ENCODE measurements around the gene ZC3H12C. TPM values are rescaled to one million over a fixed set of nuclear protein-coding genes. Genes with fewer than 3 reads are reported as not detected.
"Not testable (repeated sequence)": the region's sequence is repeated elsewhere in the genome, so short reads cannot be mapped to it uniquely, and the experiment has no call there.

The ZC3H12C gene
- total and polyA plus RNA-seq, 10 of the 15 experiments (the other 5 are each of a cell fraction or from before 2014, with no cell fraction given), result 0.31 to 31.0 (median 3.7) TPM

DNA sequence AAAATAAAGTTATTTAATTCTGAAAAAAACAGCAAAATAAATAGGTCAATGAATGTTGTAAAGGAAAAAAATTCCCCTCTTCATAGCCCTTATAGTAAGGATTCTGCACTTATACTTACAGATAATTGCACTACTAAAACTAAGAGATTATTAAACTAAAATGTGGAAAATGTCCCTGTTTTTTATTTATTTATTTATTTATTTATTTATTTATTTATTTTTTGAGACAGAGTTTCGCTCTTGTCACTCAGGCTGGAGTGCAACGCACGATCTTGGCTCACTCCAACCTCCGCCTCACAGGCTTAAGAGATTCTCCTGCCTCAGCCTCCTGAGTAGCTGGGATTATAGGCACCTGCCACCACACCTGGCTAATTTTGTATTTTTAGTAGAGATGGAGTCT is 25.2 kb upstream of the ZC3H12C start:
- H3K27ac ChIP-seq (ENCODE audit: control insufficient read depth, insufficient read depth); H3K27me3 ChIP-seq (replicated peaks in 1 of 2; ENCODE audit: control insufficient read depth in 2 of 2, insufficient read depth in 2 of 2, low read length in 1 of 2); H3K79me2 ChIP-seq (ENCODE audit: control insufficient read depth, insufficient read depth, low read length); DNase-seq (ENCODE audit: low read depth, low spot score); in situ Hi-C loops (cut with MboI); H3K9me3 ChIP-seq (replicated peaks; ENCODE audit: control insufficient read depth, insufficient read depth, low read length); H3K4me3 ChIP-seq; H3K4me2 ChIP-seq (ENCODE audit: control insufficient read depth, insufficient read depth); POLR2A ChIA-PET; H4K20me1 ChIP-seq (ENCODE audit: control insufficient read depth, insufficient read depth); intact Hi-C loops (cut with micrococcal nuclease; ENCODE audit: unreplicated experiment); ATAC-seq; H3K9ac ChIP-seq (ENCODE audit: control insufficient read depth, insufficient read depth, low read length); H3K36me3 ChIP-seq (ENCODE audit: control insufficient read depth in 2 of 2, insufficient read depth in 2 of 2, low read length in 1 of 2); H3K4me1 ChIP-seq (ENCODE audit: control insufficient read depth, insufficient read depth, low read length); BruUV-seq (replicated peaks); RAD21 ChIA-PET (ENCODE audit: unreplicated experiment); FAIRE-seq; H2AFZ ChIP-seq (ENCODE audit: control insufficient read depth, low read depth, low read length): not testable (repeated sequence)
- WGBS (ENCODE audit: insufficient coverage, insufficient replicate concordance, low lambda C conversion rate, missing lambda C conversion rate), result 100% methylated on average over 4 of the region's 4 CpGs
- SMC1A ChIA-PET (ENCODE audit: uncharacterized antibody, unreplicated experiment), result interaction anchor here (1.1 to 3.9 kb wide), 2 partner anchors 11 to 38 kb away, joined by 3 to 21 read pairs; no protein-coding TSS in a partner anchor
- CTCF ChIA-PET, result interaction anchor here (0.7 kb wide), 1 partner anchor 113 kb away, joined by 5 read pairs; no protein-coding TSS in a partner anchor

DNA sequence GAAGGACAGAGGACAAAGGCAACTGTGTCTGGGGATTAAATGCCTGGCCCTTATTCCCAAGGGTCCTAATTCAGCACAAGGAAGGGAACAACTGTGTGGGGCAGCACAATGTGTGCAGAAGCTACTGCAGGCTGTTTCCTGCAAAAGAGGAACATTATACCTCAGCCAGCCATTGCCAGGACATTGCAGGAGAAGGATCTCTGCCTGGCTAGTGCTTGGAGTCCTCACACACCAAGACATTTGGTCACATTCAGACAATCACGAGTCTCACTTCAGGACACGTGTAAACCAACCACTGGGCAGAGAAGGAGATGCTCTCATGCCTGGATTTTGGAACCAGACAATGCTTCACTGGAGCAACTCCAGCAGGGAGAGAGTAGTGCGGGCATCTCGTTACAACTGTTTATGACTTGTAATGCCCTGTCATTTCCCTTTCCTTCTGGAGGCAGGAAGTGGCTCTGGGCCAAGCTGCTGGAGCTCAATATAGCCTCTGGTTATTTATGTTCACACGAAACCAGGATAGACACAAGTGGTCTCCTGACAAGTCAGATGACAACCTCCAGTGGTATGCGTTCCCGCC is 23.9 kb upstream of the ZC3H12C start:
- ATAC-seq (peak; percentile 25), FAIRE-seq (no peak), DNase-seq (ENCODE audit: low read depth, low spot score) (no peak)
- H3K36me3 ChIP-seq (ENCODE audit: control insufficient read depth in 2 of 2, insufficient read depth in 2 of 2, low read length in 1 of 2), result no peaks in the 10 kb centered on the region
- TF ChIP-seq, protein P1, sequence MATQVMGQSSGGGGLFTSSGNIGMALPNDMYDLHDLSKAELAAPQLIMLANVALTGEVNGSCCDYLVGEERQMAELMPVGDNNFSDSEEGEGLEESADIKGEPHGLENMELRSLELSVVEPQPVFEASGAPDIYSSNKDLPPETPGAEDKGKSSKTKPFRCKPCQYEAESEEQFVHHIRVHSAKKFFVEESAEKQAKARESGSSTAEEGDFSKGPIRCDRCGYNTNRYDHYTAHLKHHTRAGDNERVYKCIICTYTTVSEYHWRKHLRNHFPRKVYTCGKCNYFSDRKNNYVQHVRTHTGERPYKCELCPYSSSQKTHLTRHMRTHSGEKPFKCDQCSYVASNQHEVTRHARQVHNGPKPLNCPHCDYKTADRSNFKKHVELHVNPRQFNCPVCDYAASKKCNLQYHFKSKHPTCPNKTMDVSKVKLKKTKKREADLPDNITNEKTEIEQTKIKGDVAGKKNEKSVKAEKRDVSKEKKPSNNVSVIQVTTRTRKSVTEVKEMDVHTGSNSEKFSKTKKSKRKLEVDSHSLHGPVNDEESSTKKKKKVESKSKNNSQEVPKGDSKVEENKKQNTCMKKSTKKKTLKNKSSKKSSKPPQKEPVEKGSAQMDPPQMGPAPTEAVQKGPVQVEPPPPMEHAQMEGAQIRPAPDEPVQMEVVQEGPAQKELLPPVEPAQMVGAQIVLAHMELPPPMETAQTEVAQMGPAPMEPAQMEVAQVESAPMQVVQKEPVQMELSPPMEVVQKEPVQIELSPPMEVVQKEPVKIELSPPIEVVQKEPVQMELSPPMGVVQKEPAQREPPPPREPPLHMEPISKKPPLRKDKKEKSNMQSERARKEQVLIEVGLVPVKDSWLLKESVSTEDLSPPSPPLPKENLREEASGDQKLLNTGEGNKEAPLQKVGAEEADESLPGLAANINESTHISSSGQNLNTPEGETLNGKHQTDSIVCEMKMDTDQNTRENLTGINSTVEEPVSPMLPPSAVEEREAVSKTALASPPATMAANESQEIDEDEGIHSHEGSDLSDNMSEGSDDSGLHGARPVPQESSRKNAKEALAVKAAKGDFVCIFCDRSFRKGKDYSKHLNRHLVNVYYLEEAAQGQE (IDR thresholded peaks at IDR 0.05; ENCODE audit: low read depth, low read length), result no peak
- TF ChIP-seq, protein P2, sequence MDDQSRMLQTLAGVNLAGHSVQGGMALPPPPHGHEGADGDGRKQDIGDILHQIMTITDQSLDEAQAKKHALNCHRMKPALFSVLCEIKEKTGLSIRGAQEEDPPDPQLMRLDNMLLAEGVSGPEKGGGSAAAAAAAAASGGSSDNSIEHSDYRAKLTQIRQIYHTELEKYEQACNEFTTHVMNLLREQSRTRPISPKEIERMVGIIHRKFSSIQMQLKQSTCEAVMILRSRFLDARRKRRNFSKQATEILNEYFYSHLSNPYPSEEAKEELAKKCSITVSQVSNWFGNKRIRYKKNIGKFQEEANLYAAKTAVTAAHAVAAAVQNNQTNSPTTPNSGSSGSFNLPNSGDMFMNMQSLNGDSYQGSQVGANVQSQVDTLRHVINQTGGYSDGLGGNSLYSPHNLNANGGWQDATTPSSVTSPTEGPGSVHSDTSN (IDR thresholded peaks at IDR 0.05; ENCODE audit: insufficient replicate concordance, low read depth, low read length), result no peak
- TF ChIP-seq MEF2A (IDR thresholded peaks at IDR 0.05; ENCODE audit: insufficient read depth, low read depth, low read length) (peak; percentile 51; the same call in 1 of the 2 replicates), ETV6 (conservative IDR thresholded peaks at IDR 0.05 in 1 of 2, IDR thresholded peaks at IDR 0.05 in 1 of 2; ENCODE audit: borderline replicate concordance in 1 of 2, low read depth in 1 of 2) (peak in 1 of 2 experiments; percentile 52; a peak in 1 of 4 replicates)
- H3K79me2 ChIP-seq (ENCODE audit: control insufficient read depth, insufficient read depth, low read length), result no peaks in the 10 kb centered on the region
- no peaks in the 10 kb centered on the region for H3K4me1 ChIP-seq (ENCODE audit: control insufficient read depth, insufficient read depth, low read length)
- in situ Hi-C loops (cut with MboI), result no loop called here
- no peak overlapping the region for H3K9ac ChIP-seq (ENCODE audit: control insufficient read depth, insufficient read depth, low read length)
- CTCF ChIA-PET, result interaction anchor here (1.3 to 1.9 kb wide), 2 partner anchors 23 to 40 kb away, joined by 3 to 4 read pairs; no protein-coding TSS in a partner anchor
- H3K9me3 ChIP-seq (replicated peaks; ENCODE audit: control insufficient read depth, insufficient read depth, low read length), result no peaks in the 10 kb centered on the region; the same call in 2 of the 3 replicates
- peak overlapping the region; percentile 42 for H2AFZ ChIP-seq (ENCODE audit: control insufficient read depth, low read depth, low read length)
- H3K4me3 ChIP-seq, result no peak overlapping the region
- H3K27ac ChIP-seq (ENCODE audit: control insufficient read depth, insufficient read depth), result no peak overlapping the region
- intact Hi-C loops (cut with micrococcal nuclease; ENCODE audit: unreplicated experiment), result no loop called here
- 11% methylated on average over 7 of the region's 7 CpGs for WGBS (ENCODE audit: insufficient coverage, insufficient replicate concordance, low lambda C conversion rate, missing lambda C conversion rate)
- SMC1A ChIA-PET (ENCODE audit: uncharacterized antibody, unreplicated experiment), result interaction anchor here (0.7 to 3.9 kb wide), 6 partner anchors 9 to 40 kb away, joined by 3 to 21 read pairs (median 4); no protein-coding TSS in a partner anchor
- POLR2A ChIA-PET, result no interaction called here
- RAD21 ChIA-PET (ENCODE audit: unreplicated experiment), result interaction anchor here (1.1 to 1.5 kb wide), 2 partner anchors 8 to 24 kb away, joined by 3 read pairs; no protein-coding TSS in a partner anchor
- H3K27me3 ChIP-seq (replicated peaks in 1 of 2; ENCODE audit: control insufficient read depth in 2 of 2, insufficient read depth in 2 of 2, low read length in 1 of 2), result peaks cover 0 to 2% of the 10 kb centered on the region in 2 experiments; a peak in 2 of 4 replicates
- no peak overlapping the region for H3K4me2 ChIP-seq (ENCODE audit: control insufficient read depth, insufficient read depth)
- H4K20me1 ChIP-seq (ENCODE audit: control insufficient read depth, insufficient read depth), result no peaks in the 10 kb centered on the region
- no TSS peak for BruUV-seq (replicated peaks)
